GM06990 (cell line): ENCODE measurements around the gene ZNF628.

Source experiments
- DNase-seq: peaks from one replicate; pipeline ENCODE4 v3.0.0-alpha.2; 2011; ENCODE audit not compliant: insufficient read length; ENCODE audit errors: extremely low read depth
- H3K27me3 ChIP-seq: replicated peaks from 2 replicates; pipeline ENCODE4 v1.6.0; 2011; ENCODE audit warnings: low read length; ENCODE audit not compliant: control insufficient read depth, insufficient read depth
- H3K36me3 ChIP-seq: 2 replicates; pipeline ENCODE4 v1.5.1; 2011; ENCODE audit warnings: low read length; ENCODE audit not compliant: control insufficient read depth, insufficient read depth
- H3K4me3 ChIP-seq: replicated peaks from 2 replicates; pipeline ENCODE4 v1.5.1; 2011; ENCODE audit warnings: low read depth, mild to moderate bottlenecking, control low read depth, low read length
- TF ChIP-seq, protein P1 (sequence below): IDR thresholded peaks from 2 replicates; pipeline ENCODE4 v1.5.1; 2011; ENCODE audit warnings: low read length, control low read depth, mild to moderate bottlenecking, inconsistent platforms; ENCODE audit not compliant: insufficient read depth, poor library complexity, severe bottlenecking

Gene ZNF628

DNA sequence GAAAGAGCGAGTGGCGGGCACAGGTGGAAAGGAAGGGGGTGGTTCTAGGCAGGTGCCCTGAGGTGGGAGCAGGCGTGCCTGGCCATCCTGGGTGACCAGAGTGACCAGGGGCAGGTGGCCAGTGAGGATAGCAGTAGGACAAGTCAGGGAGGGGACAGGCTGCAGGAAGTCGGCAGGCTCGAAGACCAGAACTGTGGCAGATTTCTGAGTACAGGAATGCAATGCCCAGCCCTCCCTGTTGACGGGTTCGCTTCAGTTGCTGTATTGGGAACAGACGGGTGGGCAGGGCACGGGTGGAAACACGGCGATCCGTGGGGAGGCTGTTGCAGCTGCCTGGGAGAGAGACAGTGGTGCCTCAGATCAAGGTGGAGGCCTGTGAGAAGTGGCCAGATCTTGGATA, 1.9 kb downstream of the ZNF628 start:
- Histone ChIP-seq H3K27me3 (no peaks in the 10 kb centered on the region), H3K4me3 (no peak overlapping the region), H3K36me3 (peaks cover 2% of the 10 kb centered on the region)
- DNase-seq = no peak
- TF ChIP-seq, protein P1, sequence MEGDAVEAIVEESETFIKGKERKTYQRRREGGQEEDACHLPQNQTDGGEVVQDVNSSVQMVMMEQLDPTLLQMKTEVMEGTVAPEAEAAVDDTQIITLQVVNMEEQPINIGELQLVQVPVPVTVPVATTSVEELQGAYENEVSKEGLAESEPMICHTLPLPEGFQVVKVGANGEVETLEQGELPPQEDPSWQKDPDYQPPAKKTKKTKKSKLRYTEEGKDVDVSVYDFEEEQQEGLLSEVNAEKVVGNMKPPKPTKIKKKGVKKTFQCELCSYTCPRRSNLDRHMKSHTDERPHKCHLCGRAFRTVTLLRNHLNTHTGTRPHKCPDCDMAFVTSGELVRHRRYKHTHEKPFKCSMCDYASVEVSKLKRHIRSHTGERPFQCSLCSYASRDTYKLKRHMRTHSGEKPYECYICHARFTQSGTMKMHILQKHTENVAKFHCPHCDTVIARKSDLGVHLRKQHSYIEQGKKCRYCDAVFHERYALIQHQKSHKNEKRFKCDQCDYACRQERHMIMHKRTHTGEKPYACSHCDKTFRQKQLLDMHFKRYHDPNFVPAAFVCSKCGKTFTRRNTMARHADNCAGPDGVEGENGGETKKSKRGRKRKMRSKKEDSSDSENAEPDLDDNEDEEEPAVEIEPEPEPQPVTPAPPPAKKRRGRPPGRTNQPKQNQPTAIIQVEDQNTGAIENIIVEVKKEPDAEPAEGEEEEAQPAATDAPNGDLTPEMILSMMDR = no peak

DNA sequence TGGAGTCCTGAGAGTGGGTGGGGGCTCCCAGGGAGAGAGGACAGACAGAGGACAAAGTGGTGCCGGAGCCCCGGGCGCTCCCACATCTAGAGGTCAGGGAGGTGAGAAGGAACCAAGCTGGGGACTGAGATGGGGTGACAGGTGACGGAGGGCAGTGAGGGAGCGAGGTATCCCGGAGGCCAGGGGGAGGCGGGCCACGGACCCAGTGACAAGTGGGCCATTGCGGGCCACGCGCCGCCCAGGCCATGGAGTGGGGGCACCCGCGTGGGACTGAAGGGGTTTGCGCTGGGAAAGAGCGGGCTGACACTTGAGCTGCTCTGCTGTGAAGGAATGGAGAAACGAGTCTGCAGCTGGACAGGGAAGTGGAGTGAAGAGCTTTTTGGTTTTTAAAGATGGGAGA, 2.6 kb downstream of the ZNF628 start:
- Histone ChIP-seq H3K36me3 (peaks cover 2% of the 10 kb centered on the region), H3K27me3 (no peaks in the 10 kb centered on the region), H3K4me3 (no peak overlapping the region)
- TF ChIP-seq, protein P1 = no peak
- no peak for DNase-seq

DNA sequence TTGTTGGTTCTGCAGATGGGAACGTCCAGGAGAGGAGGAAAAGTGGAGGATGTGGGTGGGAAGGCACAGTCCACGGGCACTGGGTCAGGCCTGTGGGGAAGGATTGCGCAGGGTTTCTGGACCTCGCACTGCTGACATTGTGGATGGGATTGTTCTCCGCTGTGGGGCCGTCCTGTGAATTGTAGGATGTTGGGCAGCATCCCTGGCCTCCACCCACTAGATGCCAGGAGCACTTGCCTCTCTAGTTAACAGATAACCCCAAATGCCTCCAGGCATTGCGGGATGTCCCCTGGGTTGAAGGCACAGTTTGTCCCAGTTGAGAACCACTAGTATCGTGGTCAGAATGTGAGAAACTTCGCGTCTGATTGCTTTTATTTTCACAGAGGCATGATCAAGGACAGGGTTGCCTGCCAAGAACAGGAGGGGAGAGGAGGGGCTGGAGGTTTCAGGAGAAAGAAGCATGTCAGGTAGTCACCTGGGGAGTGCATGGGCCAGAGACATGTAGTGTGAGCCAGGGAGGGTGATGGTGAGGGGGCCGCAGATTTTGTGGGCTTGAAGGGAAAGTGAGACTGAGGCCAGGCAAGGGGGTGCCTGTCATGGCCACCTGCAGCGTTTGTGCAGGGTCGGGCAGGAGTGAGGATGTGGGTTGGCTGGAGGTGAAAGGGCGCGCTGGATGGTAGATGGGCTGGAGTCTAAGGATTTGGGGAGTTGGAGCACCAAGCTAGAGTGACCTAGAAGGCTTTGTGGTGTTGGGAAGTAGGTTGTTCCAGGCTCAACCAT, 3.2 kb downstream of the ZNF628 start:
- no peak for DNase-seq
- Histone ChIP-seq H3K27me3 (no peaks in the 10 kb centered on the region), H3K4me3 (no peak overlapping the region), H3K36me3 (peaks cover 2% of the 10 kb centered on the region)
- TF ChIP-seq, protein P1 = no peak

DNA sequence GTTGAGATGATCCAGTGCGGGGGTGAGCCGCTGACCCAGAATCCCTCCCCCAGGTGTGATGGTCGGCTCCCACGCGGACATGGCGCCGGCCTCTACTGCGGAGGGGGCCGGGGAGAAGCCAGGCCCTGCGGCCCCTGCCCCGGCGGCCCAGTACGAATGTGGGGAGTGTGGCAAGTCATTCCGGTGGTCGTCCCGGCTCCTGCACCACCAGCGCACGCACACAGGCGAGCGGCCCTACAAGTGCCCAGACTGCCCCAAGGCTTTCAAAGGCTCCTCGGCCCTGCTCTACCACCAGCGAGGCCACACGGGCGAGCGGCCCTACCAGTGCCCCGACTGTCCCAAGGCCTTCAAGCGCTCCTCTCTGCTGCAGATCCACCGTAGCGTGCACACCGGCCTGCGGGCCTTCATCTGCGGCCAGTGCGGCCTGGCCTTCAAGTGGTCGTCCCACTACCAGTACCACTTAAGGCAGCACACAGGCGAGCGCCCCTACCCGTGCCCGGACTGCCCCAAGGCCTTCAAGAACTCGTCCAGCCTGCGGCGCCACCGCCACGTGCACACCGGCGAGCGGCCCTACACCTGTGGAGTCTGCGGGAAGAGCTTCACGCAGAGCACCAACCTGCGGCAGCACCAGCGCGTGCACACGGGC, 4.9 kb downstream of the ZNF628 start:
- TF ChIP-seq, protein P1 = no peak
- no peak overlapping the region for H3K4me3 ChIP-seq
- DNase-seq = no peak
- H3K36me3 ChIP-seq = peaks cover 2% of the 10 kb centered on the region
- H3K27me3 ChIP-seq = no peaks in the 10 kb centered on the region

DNA sequence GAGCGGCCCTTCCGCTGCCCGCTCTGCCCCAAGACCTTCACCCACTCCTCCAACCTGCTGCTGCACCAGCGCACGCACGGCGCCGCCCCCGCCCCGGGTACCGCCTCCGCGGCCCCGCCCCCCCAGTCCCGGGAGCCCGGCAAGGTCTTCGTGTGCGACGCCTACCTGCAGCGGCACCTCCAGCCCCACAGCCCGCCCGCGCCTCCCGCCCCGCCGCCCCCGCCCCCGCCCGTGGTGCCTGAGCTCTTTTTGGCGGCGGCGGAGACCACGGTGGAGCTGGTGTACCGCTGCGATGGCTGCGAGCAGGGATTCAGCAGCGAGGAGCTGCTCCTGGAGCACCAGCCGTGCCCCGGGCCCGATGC, 5.4 kb downstream of the ZNF628 start:
- no peak for DNase-seq
- H3K36me3 ChIP-seq = peaks cover 2% of the 10 kb centered on the region
- TF ChIP-seq, protein P1 = no peak

More for the DNA sequence above, 5.4 kb downstream of the ZNF628 start:
- no peak overlapping the region for H3K4me3 ChIP-seq
- H3K27me3 ChIP-seq = no peaks in the 10 kb centered on the region
